ENCODE data around the gene PAK4. TPM values are rescaled to one million over a fixed set of nuclear protein-coding genes. Genes with fewer than 3 reads are reported as not detected.

The PAK4 gene
- total RNA-seq, 1 experiment from 2014 or later = 90.1 TPM

DNA sequence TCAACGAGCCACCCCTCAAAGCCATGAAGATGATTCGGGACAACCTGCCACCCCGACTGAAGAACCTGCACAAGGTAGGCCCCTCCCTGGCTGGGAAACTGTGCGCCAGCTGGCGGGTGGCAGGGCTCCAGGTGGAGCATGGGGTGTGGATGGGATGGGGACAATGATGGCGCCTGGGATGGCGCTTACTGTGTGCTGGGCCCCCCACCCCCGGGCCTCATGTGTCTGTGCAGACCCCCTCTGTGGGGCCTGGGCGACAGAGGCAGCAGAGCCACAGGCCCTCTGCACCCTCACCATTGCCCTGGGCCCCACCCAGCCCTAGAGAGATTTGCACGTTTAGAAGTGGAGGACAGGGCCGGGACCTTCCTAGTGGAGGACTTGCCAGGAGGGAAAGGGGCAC, 52.1 kb downstream of the PAK4 start (continued):
- TF ChIP-seq, protein P1, sequence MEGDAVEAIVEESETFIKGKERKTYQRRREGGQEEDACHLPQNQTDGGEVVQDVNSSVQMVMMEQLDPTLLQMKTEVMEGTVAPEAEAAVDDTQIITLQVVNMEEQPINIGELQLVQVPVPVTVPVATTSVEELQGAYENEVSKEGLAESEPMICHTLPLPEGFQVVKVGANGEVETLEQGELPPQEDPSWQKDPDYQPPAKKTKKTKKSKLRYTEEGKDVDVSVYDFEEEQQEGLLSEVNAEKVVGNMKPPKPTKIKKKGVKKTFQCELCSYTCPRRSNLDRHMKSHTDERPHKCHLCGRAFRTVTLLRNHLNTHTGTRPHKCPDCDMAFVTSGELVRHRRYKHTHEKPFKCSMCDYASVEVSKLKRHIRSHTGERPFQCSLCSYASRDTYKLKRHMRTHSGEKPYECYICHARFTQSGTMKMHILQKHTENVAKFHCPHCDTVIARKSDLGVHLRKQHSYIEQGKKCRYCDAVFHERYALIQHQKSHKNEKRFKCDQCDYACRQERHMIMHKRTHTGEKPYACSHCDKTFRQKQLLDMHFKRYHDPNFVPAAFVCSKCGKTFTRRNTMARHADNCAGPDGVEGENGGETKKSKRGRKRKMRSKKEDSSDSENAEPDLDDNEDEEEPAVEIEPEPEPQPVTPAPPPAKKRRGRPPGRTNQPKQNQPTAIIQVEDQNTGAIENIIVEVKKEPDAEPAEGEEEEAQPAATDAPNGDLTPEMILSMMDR (IDR thresholded peaks at IDR 0.05 in 2 of 3, conservative IDR thresholded peaks at IDR 0.05 in 1 of 3; ENCODE audit: borderline replicate concordance in 1 of 3, insufficient read depth in 1 of 3, low read depth in 2 of 3, low read length in 2 of 3) = no peak
- TF ChIP-seq ZFX (IDR thresholded peaks at IDR 0.05) (no peak), CEBPB (IDR thresholded peaks at IDR 0.05; ENCODE audit: low read depth) (no peak), EZH2 (IDR thresholded peaks at IDR 0.05) (no peak), RAD21 (IDR thresholded peaks at IDR 0.05; ENCODE audit: low read depth) (no peak), POLR2AphosphoS5 (IDR thresholded peaks at IDR 0.05; ENCODE audit: low read depth, low read length) (no peak)

DNA sequence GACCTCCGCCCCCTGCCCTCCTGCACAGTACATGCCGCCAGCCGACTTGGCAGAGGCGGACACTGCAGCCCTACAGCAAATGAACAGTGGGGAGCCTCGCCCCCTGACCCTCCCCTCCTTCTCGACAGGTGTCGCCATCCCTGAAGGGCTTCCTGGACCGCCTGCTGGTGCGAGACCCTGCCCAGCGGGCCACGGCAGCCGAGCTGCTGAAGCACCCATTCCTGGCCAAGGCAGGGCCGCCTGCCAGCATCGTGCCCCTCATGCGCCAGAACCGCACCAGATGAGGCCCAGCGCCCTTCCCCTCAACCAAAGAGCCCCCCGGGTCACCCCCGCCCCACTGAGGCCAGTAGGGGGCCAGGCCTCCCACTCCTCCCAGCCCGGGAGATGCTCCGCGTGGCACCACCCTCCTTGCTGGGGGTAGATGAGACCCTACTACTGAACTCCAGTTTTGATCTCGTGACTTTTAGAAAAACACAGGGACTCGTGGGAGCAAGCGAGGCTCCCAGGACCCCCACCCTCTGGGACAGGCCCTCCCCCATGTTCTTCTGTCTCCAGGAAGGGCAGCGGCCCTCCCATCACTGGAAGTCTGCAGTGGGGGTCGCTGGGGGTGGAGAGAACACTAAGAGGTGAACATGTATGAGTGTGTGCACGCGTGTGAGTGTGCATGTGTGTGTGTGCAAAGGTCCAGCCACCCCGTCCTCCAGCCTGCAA, 52.9 kb downstream of the PAK4 start:
- Histone ChIP-seq H3K4me1 (ENCODE audit: control insufficient read depth in 1 of 2, insufficient read depth in 2 of 2, low read length in 2 of 2) (no peaks in the 10 kb centered on the region), H3K27ac (ENCODE audit: low read depth, low read length) (no peak overlapping the region), H3K27me3 (ENCODE audit: insufficient read depth, low read length) (no peaks in the 10 kb centered on the region), H3K9ac (ENCODE audit: low read length) (no peak overlapping the region), H3K36me3 (ENCODE audit: control insufficient read depth in 1 of 2, insufficient read depth in 2 of 2, low read length in 2 of 2) (peaks cover 0 to 9% of the 10 kb centered on the region in 2 experiments; a peak in 2 of 4 replicates), H3K9me2 (ENCODE audit: insufficient read depth) (no peaks in the 10 kb centered on the region), H3K9me3 (ENCODE audit: control insufficient read depth in 1 of 2, insufficient read depth in 1 of 2, low read depth in 1 of 2, low read length in 2 of 2) (no peaks in the 10 kb centered on the region), H3K4me2 (ENCODE audit: low read length) (no peak overlapping the region), H2AFZ (ENCODE audit: low read depth, low read length, poor library complexity, severe bottlenecking) (no peak overlapping the region), H4K20me1 (ENCODE audit: insufficient read depth) (no peaks in the 10 kb centered on the region), H3K4me3 (replicated peaks in 1 of 2; ENCODE audit: low read depth in 1 of 2, low read length in 2 of 2) (no peak overlapping the region), H3K79me2 (ENCODE audit: insufficient read depth, low read length) (no peaks in the 10 kb centered on the region)
- ChIA-PET RAD21 (ENCODE audit: low non-redundant PET in 1 of 2, low total read pairs in 2 of 2, uncharacterized antibody in 2 of 2, unreplicated experiment in 2 of 2) (no interaction called here), POLR2A (no interaction called here), CTCF (no interaction called here)
- ATAC-seq = no peak
- no TSS peak for BruUV-seq (replicated peaks)
- DNase-seq (ENCODE audit: low read depth, low spot score) = no peak
- TF ChIP-seq, protein P2, sequence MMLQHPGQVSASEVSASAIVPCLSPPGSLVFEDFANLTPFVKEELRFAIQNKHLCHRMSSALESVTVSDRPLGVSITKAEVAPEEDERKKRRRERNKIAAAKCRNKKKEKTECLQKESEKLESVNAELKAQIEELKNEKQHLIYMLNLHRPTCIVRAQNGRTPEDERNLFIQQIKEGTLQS (IDR thresholded peaks at IDR 0.05) = no peak
- TF ChIP-seq YY1 (IDR thresholded peaks at IDR 0.05; ENCODE audit: extremely low read depth, insufficient replicate concordance, low read depth, low read length) = no peak
- no peak for TF ChIP-seq POLR2A (IDR thresholded peaks at IDR 0.05; ENCODE audit: borderline replicate concordance, extremely low read depth, insufficient read depth, insufficient read length)
- no peak for TF ChIP-seq EZH2phosphoT487 (IDR thresholded peaks at IDR 0.05; ENCODE audit: borderline replicate concordance)
- no peak for TF ChIP-seq POLR2AphosphoS5 (IDR thresholded peaks at IDR 0.05; ENCODE audit: low read depth, low read length)
- no peak for TF ChIP-seq CBX3 (IDR thresholded peaks at IDR 0.05; ENCODE audit: low read depth)
- TF ChIP-seq ELF1 (IDR thresholded peaks at IDR 0.05; ENCODE audit: borderline replicate concordance, low read depth) = no peak
- TF ChIP-seq, protein P3, sequence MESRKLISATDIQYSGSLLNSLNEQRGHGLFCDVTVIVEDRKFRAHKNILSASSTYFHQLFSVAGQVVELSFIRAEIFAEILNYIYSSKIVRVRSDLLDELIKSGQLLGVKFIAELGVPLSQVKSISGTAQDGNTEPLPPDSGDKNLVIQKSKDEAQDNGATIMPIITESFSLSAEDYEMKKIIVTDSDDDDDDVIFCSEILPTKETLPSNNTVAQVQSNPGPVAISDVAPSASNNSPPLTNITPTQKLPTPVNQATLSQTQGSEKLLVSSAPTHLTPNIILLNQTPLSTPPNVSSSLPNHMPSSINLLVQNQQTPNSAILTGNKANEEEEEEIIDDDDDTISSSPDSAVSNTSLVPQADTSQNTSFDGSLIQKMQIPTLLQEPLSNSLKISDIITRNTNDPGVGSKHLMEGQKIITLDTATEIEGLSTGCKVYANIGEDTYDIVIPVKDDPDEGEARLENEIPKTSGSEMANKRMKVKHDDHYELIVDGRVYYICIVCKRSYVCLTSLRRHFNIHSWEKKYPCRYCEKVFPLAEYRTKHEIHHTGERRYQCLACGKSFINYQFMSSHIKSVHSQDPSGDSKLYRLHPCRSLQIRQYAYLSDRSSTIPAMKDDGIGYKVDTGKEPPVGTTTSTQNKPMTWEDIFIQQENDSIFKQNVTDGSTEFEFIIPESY (IDR thresholded peaks at IDR 0.05; ENCODE audit: extremely low read depth, insufficient replicate concordance, low read length) = no peak
- no peak for TF ChIP-seq FOSL1 (IDR thresholded peaks at IDR 0.05; ENCODE audit: low read depth)
- TF ChIP-seq ZNF274 (IDR thresholded peaks at IDR 0.05; ENCODE audit: low read depth, low read length) = no peak
- TF ChIP-seq EGR1 (IDR thresholded peaks at IDR 0.05; ENCODE audit: low read depth) = no peak
- no peak for TF ChIP-seq SIN3A (IDR thresholded peaks at IDR 0.05; ENCODE audit: low read depth)
- TF ChIP-seq, protein P1 (IDR thresholded peaks at IDR 0.05 in 2 of 3, conservative IDR thresholded peaks at IDR 0.05 in 1 of 3; ENCODE audit: borderline replicate concordance in 1 of 3, insufficient read depth in 1 of 3, low read depth in 2 of 3, low read length in 2 of 3) = no peak
- TF ChIP-seq CEBPB (IDR thresholded peaks at IDR 0.05; ENCODE audit: low read depth) = no peak
- no peak for TF ChIP-seq ZFX (IDR thresholded peaks at IDR 0.05)
- TF ChIP-seq, protein P4, sequence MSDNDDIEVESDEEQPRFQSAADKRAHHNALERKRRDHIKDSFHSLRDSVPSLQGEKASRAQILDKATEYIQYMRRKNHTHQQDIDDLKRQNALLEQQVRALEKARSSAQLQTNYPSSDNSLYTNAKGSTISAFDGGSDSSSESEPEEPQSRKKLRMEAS (IDR thresholded peaks at IDR 0.05) = no peak
- intact Hi-C loops (cut with micrococcal nuclease) = no loop called here
